K562 (cell line): ENCODE measurements around the gene LYRM7.
A peak's percentile ranks its signal among the peaks of the same experiment; 100 is the strongest.

Experiments
- CHCHD3 ChIP-seq: fragments of 250-450 bp; sonication (Bioruptor Pico); IDR thresholded peaks from 2 replicates; pipeline ENCODE4 v2.1.2; 2022; ENCODE audit warnings: mild to moderate bottlenecking
- HCFC1 ChIP-seq: IDR thresholded peaks from 2 replicates; pipeline ENCODE4 v1.6.1; 2012; ENCODE audit warnings: low read depth, low read length, improper control_type of control experiment
- HDAC2 ChIP-seq: fragments of 450-650 bp; IDR thresholded peaks from 2 replicates; pipeline ENCODE4 v1.6.1; 2016; ENCODE audit warnings: mild to moderate bottlenecking
- KLF6 ChIP-seq: fragments of 250-450 bp; sonication (Bioruptor Pico); IDR thresholded peaks from 2 replicates; pipeline ENCODE4 v1.4.0; 2020; ENCODE audit warnings: mild to moderate bottlenecking, moderate library complexity, borderline replicate concordance
- MTA1 ChIP-seq: fragments of 450-650 bp; IDR thresholded peaks from 2 replicates; pipeline ENCODE4 v1.6.1; 2017; ENCODE audit warnings: borderline replicate concordance
- PML ChIP-seq: IDR thresholded peaks from 2 replicates; pipeline ENCODE4 v1.6.1; 2012; ENCODE audit warnings: low read length, inconsistent platforms
- POLR2A ChIP-seq: fragments of 450-650 bp; conservative IDR thresholded peaks from 2 replicates; pipeline ENCODE4 v1.6.1; 2016
- ZNF644 ChIP-seq: fragments of 200-800 bp; sonication (Bioruptor generic); IDR thresholded peaks from 2 replicates; pipeline ENCODE4 v1.6.1; 2016; ENCODE audit warnings: low read depth, missing genetic modification characterization, missing compliant biosample characterization
- TF ChIP-seq, protein P1 (sequence below): fragments of 450-650 bp; IDR thresholded peaks from 2 replicates; pipeline ENCODE4 v1.6.1; 2018; ENCODE audit not compliant: partially characterized antibody
- TF ChIP-seq, protein P2 (sequence below): fragments of 450-650 bp; IDR thresholded peaks from 2 replicates; pipeline ENCODE4 v1.6.1; 2016; ENCODE audit warnings: low read depth
- TF ChIP-seq, protein P3 (sequence below): fragments of 450-650 bp; conservative IDR thresholded peaks from 2 replicates; pipeline ENCODE4 v1.6.1; 2016; ENCODE audit warnings: missing genetic modification characterization, low read depth, mild to moderate bottlenecking, missing compliant biosample characterization, moderate library complexity

DNA sequence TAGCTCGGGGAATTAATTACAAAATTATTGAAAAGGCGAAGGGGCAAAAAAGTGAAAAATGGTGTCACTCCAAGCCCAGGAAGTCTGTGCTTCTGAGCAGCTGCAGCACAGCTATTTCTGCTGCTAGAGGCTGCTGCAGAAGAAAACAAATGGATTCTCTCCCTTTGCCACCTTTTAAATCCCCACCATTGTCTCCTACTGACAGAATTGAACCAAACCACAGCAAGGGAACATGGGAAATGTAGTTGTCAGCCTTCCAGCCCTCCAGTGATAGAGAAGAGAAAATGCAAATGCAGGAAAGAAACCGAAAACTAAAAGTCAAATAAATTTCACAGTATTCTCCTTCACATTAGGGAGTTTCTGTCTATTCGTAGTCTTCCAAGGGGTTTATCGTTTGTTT is 59.7 kb downstream of the LYRM7 start:
- peak; percentile 75 for TF ChIP-seq HCFC1
- no peak for TF ChIP-seq PML
- no peak for TF ChIP-seq HDAC2
- TF ChIP-seq POLR2A, result no peak
- TF ChIP-seq, protein P1, sequence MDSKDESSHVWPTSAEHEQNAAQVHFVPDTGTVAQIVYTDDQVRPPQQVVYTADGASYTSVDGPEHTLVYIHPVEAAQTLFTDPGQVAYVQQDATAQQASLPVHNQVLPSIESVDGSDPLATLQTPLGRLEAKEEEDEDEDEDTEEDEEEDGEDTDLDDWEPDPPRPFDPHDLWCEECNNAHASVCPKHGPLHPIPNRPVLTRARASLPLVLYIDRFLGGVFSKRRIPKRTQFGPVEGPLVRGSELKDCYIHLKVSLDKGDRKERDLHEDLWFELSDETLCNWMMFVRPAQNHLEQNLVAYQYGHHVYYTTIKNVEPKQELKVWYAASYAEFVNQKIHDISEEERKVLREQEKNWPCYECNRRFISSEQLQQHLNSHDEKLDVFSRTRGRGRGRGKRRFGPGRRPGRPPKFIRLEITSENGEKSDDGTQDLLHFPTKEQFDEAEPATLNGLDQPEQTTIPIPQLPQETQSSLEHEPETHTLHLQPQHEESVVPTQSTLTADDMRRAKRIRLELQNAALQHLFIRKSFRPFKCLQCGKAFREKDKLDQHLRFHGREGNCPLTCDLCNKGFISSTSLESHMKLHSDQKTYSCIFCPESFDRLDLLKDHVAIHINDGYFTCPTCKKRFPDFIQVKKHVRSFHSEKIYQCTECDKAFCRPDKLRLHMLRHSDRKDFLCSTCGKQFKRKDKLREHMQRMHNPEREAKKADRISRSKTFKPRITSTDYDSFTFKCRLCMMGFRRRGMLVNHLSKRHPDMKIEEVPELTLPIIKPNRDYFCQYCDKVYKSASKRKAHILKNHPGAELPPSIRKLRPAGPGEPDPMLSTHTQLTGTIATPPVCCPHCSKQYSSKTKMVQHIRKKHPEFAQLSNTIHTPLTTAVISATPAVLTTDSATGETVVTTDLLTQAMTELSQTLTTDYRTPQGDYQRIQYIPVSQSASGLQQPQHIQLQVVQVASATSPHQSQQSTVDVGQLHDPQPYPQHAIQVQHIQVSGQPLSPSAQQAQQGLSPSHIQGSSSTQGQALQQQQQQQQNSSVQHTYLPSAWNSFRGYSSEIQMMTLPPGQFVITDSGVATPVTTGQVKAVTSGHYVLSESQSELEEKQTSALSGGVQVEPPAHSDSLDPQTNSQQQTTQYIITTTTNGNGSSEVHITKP, result peak; percentile 73
- TF ChIP-seq MTA1, result no peak
- TF ChIP-seq, protein P2, sequence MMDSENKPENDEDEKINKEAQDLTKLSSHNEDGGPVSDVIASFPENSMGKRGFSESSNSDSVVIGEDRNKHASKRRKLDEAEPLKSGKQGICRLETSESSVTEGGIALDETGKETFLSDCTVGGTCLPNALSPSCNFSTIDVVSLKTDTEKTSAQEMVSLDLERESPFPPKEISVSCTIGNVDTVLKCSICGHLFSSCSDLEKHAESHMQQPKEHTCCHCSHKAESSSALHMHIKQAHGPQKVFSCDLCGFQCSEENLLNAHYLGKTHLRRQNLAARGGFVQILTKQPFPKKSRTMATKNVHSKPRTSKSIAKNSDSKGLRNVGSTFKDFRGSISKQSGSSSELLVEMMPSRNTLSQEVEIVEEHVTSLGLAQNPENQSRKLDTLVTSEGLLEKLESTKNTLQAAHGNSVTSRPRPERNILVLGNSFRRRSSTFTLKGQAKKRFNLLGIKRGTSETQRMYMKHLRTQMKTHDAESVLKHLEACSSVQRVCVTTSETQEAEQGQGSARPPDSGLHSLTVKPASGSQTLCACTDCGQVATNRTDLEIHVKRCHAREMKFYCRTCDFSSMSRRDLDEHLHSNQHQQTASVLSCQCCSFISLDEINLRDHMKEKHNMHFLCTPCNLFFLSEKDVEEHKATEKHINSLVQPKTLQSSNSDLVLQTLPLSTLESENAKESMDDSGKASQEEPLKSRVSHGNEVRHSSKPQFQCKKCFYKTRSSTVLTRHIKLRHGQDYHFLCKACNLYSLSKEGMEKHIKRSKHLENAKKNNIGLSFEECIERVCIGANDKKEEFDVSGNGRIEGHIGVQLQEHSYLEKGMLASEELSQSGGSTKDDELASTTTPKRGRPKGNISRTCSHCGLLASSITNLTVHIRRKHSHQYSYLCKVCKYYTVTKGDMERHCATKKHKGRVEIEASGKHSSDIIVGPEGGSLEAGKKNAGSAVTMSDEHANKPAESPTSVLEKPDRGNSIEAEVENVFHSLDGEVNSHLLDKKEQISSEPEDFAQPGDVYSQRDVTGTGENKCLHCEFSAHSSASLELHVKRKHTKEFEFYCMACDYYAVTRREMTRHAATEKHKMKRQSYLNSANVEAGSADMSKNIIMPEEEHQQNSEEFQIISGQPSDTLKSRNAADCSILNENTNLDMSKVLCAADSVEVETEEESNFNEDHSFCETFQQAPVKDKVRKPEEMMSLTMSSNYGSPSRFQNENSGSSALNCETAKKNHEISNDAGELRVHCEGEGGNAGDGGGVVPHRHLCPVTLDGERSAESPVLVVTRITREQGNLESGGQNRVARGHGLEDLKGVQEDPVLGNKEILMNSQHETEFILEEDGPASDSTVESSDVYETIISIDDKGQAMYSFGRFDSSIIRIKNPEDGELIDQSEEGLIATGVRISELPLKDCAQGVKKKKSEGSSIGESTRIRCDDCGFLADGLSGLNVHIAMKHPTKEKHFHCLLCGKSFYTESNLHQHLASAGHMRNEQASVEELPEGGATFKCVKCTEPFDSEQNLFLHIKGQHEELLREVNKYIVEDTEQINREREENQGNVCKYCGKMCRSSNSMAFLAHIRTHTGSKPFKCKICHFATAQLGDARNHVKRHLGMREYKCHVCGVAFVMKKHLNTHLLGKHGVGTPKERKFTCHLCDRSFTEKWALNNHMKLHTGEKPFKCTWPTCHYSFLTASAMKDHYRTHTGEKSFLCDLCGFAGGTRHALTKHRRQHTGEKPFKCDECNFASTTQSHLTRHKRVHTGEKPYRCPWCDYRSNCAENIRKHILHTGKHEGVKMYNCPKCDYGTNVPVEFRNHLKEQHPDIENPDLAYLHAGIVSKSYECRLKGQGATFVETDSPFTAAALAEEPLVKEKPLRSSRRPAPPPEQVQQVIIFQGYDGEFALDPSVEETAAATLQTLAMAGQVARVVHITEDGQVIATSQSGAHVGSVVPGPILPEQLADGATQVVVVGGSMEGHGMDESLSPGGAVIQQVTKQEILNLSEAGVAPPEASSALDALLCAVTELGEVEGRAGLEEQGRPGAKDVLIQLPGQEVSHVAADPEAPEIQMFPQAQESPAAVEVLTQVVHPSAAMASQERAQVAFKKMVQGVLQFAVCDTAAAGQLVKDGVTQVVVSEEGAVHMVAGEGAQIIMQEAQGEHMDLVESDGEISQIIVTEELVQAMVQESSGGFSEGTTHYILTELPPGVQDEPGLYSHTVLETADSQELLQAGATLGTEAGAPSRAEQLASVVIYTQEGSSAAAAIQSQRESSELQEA, result no peak
- TF ChIP-seq CHCHD3, result no peak
- no peak for TF ChIP-seq KLF6 (CRISPR knock-in tag)
- TF ChIP-seq, protein P3, sequence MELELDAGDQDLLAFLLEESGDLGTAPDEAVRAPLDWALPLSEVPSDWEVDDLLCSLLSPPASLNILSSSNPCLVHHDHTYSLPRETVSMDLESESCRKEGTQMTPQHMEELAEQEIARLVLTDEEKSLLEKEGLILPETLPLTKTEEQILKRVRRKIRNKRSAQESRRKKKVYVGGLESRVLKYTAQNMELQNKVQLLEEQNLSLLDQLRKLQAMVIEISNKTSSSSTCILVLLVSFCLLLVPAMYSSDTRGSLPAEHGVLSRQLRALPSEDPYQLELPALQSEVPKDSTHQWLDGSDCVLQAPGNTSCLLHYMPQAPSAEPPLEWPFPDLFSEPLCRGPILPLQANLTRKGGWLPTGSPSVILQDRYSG (tag), result no peak
- no peak for TF ChIP-seq ZNF644 (tag)
